GM19328 (cell line): ENCODE results near the gene ABL2.
A peak's percentile ranks its signal among the peaks of the same experiment; 100 is the strongest.

Experiments
- ATAC-seq: cut with Tn5 transposase; IDR thresholded peaks from one replicate; pipeline ENCODE4 v1.9.1; 2021; ENCODE audit warnings: mild to moderate bottlenecking, moderate library complexity; ENCODE audit not compliant: unreplicated experiment

Gene ABL2

GRCh38 chr1:179099891-179100290 lies 129.6 kb downstream of the ABL2 start:
- no peak for ATAC-seq

GRCh38 chr1:179095924-179096323 lies 133.6 kb downstream of the ABL2 start:
- no peak for ATAC-seq

- ATAC-seq: no peak
Measured at GRCh38 chr1:179095377-179095776, 134.1 kb downstream of the ABL2 start.

- ATAC-seq: no peak
Measured at GRCh38 chr1:179094818-179095217, 134.7 kb downstream of the ABL2 start.

- ATAC-seq: no peak
Measured at GRCh38 chr1:179092896-179093461, 136.5 kb downstream of the ABL2 start.

GRCh38 chr1:179091691-179092165 lies 137.7 kb downstream of the ABL2 start:
- ATAC-seq: no peak

- ATAC-seq: no peak
Measured at GRCh38 chr1:179090923-179091322, 138.6 kb downstream of the ABL2 start.

- ATAC-seq: no peak
Measured at GRCh38 chr1:179090522-179090921, 139.0 kb downstream of the ABL2 start.

GRCh38 chr1:179089827-179090482 lies 139.5 kb downstream of the ABL2 start:
- ATAC-seq: no peak

- ATAC-seq: no peak
Measured at GRCh38 chr1:179087665-179088064, 141.8 kb downstream of the ABL2 start.

- no peak for ATAC-seq
Measured at GRCh38 chr1:179083533-179083932, 145.9 kb downstream of the ABL2 start.

- ATAC-seq: no peak
Measured at GRCh38 chr1:179082999-179083335, 146.5 kb downstream of the ABL2 start.

GRCh38 chr1:179082333-179082998 lies 147.0 kb downstream of the ABL2 start:
- peak; percentile 19 for ATAC-seq

GRCh38 chr1:179081687-179082332 lies 147.7 kb downstream of the ABL2 start, which contains the start of gene TOR3A:
Gene TOR3A, plus strand, starts transcription at chr1:179082070. Its CDS starts 59 bp downstream, at chr1:179082129.
- peak; percentile 85 for ATAC-seq

GRCh38 chr1:179080866-179081686 lies 148.4 kb downstream of the ABL2 start:
- no peak for ATAC-seq

GRCh38 chr1:179079113-179079761 lies 150.2 kb downstream of the ABL2 start:
- no peak for ATAC-seq

- ATAC-seq: no peak
Measured at GRCh38 chr1:179077396-179077795, 152.1 kb downstream of the ABL2 start.

GRCh38 chr1:179066471-179066870 lies 163.0 kb downstream of the ABL2 start:
- no peak for ATAC-seq

GRCh38 chr1:179061360-179062282 lies 167.9 kb downstream of the ABL2 start:
- ATAC-seq: no peak
